C4-2B (cell line): Measurements from ENCODE around the gene RYR3.

Experiments used
- H3K27ac ChIP-seq: fragments of 450-650 bp; 2 replicates; pipeline ENCODE4 v1.5.1; 2017
- ZFX ChIP-seq: fragments of 450-650 bp; IDR thresholded peaks from 2 replicates; pipeline ENCODE4 v1.6.1; 2017
- TF ChIP-seq, protein P1 (sequence below): fragments of 450-650 bp; conservative IDR thresholded peaks from 2 replicates; pipeline ENCODE4 v1.5.1; 2017; ENCODE audit warnings: mild to moderate bottlenecking

RYR3 gene

DNA sequence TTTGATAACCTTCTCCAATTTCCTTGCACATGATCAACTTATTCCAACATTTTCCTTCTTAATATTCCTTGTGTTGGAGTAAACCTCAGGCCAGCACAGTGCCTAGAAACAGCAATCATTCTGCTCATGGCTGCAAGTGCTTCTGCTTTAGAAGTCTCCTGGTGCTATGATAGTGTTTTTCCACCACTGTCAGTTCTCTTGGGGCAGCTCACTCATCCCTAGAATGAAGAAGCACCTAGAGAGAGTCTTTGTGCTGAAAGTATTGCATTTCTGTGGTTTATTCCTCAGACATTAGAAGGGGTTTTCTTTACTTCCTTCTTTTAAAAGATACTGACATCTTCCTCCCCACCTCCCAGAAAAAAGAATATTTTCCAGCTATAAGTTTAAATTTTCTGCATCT, 183.5 kb downstream of the RYR3 start:
- no peak overlapping the region for H3K27ac ChIP-seq
- no peak for TF ChIP-seq ZFX
- TF ChIP-seq, protein P1, sequence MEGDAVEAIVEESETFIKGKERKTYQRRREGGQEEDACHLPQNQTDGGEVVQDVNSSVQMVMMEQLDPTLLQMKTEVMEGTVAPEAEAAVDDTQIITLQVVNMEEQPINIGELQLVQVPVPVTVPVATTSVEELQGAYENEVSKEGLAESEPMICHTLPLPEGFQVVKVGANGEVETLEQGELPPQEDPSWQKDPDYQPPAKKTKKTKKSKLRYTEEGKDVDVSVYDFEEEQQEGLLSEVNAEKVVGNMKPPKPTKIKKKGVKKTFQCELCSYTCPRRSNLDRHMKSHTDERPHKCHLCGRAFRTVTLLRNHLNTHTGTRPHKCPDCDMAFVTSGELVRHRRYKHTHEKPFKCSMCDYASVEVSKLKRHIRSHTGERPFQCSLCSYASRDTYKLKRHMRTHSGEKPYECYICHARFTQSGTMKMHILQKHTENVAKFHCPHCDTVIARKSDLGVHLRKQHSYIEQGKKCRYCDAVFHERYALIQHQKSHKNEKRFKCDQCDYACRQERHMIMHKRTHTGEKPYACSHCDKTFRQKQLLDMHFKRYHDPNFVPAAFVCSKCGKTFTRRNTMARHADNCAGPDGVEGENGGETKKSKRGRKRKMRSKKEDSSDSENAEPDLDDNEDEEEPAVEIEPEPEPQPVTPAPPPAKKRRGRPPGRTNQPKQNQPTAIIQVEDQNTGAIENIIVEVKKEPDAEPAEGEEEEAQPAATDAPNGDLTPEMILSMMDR = no peak

DNA sequence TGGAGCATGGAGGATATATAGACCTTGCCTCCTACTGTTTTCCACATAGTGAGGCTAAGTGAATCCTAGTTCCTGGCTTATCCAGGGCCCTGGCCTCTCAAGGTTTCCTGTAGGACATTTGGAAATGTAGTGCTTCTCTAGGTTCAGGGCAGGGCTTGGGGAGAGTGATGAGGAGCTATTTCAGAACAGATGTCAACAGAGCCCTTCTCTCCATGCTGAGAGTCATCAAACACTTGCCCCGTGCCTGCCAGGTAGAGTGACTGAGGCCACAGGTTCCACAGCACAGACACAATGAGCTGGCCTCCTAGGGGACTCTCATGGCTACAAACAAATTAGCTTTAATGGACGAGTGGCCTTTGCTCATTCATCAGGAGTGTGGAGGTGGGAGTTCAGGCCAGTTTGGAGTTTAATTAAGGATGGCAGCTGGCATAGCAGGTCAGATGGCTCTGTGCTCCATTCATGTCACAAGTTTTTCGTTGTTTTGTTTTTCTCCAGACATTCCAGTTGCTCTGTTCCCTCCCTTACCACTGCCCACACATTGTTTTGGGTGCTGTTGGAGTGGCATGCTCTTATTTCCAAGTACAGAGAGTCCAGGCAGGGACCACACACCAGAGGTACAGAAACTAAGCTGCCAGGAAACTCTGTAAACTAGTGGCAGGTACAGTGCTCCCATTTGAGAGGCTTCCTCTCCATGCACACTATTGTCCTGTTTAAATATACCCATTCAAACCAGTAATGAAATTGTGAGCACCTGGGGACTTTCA, 189.8 kb downstream of the RYR3 start:
- no peak for TF ChIP-seq ZFX
- TF ChIP-seq, protein P1 = no peak
- H3K27ac ChIP-seq = no peak overlapping the region

DNA sequence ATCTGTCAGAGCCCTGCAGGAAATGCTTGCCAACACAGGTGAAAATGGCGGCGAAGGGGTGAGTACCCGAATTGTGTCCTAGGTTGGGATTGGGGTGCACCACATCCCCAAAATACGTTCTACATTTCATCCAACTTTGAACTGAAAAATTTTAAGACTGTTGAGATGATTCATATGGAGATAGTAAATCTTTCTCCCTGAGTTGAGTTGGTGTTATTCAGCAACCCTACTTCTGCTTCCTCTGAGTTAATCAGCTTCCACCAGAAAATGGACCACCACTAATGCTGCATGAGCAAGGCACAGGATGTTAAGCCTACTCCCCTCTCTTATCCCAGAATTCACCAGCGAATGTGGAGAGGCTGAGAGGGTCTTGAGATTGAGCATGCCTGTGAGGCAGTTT, 192.9 kb downstream of the RYR3 start:
- TF ChIP-seq, protein P1 = no peak
- no peak for TF ChIP-seq ZFX

DNA sequence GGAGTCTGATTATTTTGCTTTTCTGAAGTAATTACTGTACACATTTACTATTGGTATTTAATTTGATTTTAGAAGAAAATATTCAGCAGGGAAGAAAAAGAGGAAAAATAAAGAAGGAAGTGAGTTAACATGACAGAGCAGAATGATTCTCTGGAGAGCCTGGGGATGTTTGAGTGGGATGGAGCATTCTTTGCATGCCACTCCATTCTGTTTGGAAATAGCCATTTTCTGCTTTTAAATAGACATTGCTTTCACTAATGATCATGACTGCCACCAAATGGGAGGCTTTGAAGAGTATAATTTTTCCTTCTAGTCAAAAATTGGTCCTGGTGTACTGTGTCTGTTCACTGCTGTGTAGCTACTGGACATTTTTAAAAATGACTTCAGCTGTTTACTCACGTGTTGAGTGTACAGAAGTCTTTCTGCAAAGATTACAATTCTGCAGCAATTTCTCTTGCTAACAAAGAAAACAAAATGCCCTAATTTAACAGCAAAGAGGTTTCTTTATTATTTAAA, 196.1 kb downstream of the RYR3 start:
- TF ChIP-seq, protein P1 = no peak
- TF ChIP-seq ZFX = no peak
- H3K27ac ChIP-seq = no peak overlapping the region

More for the DNA sequence above, 192.9 kb downstream of the RYR3 start:
- no peak overlapping the region for H3K27ac ChIP-seq

DNA sequence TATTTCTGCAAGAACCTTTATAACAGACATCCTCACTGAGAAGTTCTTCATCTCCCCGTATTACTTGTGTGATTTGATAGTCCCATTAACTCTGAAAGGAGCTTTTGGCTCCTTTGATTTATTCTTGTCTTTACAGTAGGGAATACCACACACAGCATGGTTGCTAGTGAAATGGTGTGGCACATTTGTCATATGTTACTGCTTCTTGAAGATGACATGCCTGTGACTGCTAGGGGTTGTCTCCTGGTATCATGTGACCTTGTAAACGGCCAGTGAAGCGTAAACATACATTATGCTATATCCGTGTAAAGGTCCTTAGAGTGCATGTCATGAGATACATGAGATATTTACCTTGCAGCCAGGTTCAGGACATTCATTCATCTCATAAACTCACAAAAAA, 197.9 kb downstream of the RYR3 start:
- no peak overlapping the region for H3K27ac ChIP-seq
- TF ChIP-seq, protein P1 = no peak
- TF ChIP-seq ZFX = no peak

DNA sequence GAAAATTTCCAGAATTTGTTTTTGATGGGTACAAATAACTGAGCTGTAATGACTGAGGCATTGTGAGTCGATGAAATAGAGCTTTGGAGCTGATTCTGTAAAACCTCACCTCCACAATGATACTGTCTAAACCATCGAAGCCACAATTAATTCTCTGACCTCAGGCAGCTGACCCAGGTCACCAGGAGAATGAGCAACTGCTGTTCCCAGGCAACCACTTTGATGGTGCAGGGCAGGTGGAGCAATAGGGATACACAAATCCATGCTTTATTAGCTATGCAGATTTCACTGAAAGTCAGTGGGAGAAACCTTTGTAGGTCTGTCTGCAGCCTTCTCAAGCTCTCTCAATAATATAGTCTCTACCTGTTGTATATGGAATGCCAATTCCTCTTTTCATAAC, 204.4 kb downstream of the RYR3 start:
- TF ChIP-seq, protein P1 = no peak
- no peak for TF ChIP-seq ZFX
- H3K27ac ChIP-seq = no peak overlapping the region

DNA sequence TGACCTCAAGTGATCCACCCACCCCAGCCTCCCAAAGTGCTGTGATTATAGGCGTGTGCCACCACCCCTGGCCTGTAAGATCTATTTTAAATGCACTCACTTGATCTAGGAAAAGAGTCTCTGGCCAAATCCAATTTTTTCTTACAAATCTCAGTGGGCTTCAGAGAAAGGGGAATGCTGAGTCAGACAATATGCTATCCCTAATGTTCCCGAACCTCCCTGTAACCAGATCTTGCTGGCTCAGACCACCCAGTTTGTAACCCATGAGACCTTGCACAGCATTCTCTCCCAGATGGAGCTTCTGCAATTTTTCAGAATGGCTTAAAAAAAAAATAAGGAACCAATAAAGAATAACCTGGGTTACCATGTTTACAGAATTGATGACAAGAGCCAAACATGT, 205.8 kb downstream of the RYR3 start:
- no peak for TF ChIP-seq ZFX
- TF ChIP-seq, protein P1 = no peak
- H3K27ac ChIP-seq = no peak overlapping the region
